Limb (tissue), 2 donors: ENCODE measurements around the gene RPS23.
A peak's percentile ranks its signal among the peaks of the same experiment; 100 is the strongest.

Experiments
- DNase-seq, 2 donors: peaks; one replicate each; pipeline ENCODE4 v3.0.0-alpha.2; 2016; ENCODE audit errors: extremely low spot score in 2 of 2

The RPS23 gene

GRCh38 chr5:82244854-82245635 lies 33.1 kb downstream of the RPS23 start:
- DNase-seq, result no peak

- no peak for DNase-seq
These were observed 34.0 kb downstream of the RPS23 start for GRCh38 chr5:82244151-82244550.

GRCh38 chr5:82234885-82235284 lies 43.3 kb downstream of the RPS23 start:
- DNase-seq, result no peak

GRCh38 chr5:82225525-82226172 lies 52.5 kb downstream of the RPS23 start:
- DNase-seq, result peak; percentile 59 to 77
